Neural cell (in vitro differentiated cells): Measurements from ENCODE around the gene SCN1A. TPM values are rescaled to one million over a fixed set of nuclear protein-coding genes. Genes with fewer than 3 reads are reported as not detected.

Experiments
- H2AFZ ChIP-seq: fragments of 200-600, 300-800 bp; sonication (generic), shearing (Covaris generic); 2 replicates; pipeline ENCODE4 v1.6.0; 2014; ENCODE audit warnings: low read depth, mild to moderate bottlenecking, antibody characterized with exemption, low read length, moderate library complexity
- H3F3A ChIP-seq: fragments of 200-600 bp; shearing (Covaris generic); 2 replicates; pipeline ENCODE4 v1.6.1; 2016; ENCODE audit warnings: mild to moderate bottlenecking, moderate library complexity, mixed read lengths, antibody characterized with exemption, low read length; ENCODE audit not compliant: insufficient read depth, poor library complexity, severe bottlenecking
- H3K27ac ChIP-seq: fragments of 200-600, 300-800 bp; sonication (generic), shearing (Covaris generic); 2 replicates; pipeline ENCODE4 v1.5.1; 2014; ENCODE audit warnings: mild to moderate bottlenecking, low read length, moderate library complexity
- H3K27me3 ChIP-seq: fragments of 300-800, 200-600 bp; sonication (generic), shearing (Covaris generic); 2 replicates; pipeline ENCODE4 v1.6.0; 2014; ENCODE audit warnings: mild to moderate bottlenecking, low read depth, low read length, moderate library complexity; ENCODE audit not compliant: insufficient read depth
- H3K36me3 ChIP-seq: fragments of 300-800, 200-600 bp; sonication (generic), shearing (Covaris generic); 2 replicates; pipeline ENCODE4 v1.5.1; 2014; ENCODE audit warnings: mild to moderate bottlenecking, antibody characterized with exemption, low read length, moderate library complexity; ENCODE audit not compliant: insufficient read depth
- H3K4me2 ChIP-seq: fragments of 300-800, 200-600 bp; sonication (generic), shearing (Covaris generic); 2 replicates; pipeline ENCODE4 v1.6.0; 2014; ENCODE audit warnings: mild to moderate bottlenecking, low read length
- H3K4me3 ChIP-seq: fragments of 300-800, 200-600 bp; sonication (generic), shearing (Covaris generic); 2 replicates; pipeline ENCODE4 v1.5.1; 2014; ENCODE audit warnings: mild to moderate bottlenecking, low read length, moderate library complexity
- H3K79me2 ChIP-seq: fragments of 200-600 bp; shearing (Covaris generic); replicated peaks from 2 replicates; pipeline ENCODE4 v1.6.0; 2014; ENCODE audit warnings: mild to moderate bottlenecking, low read length, moderate library complexity; ENCODE audit not compliant: insufficient read depth
- H3K9ac ChIP-seq: fragments of 300-800, 200-600 bp; sonication (generic), shearing (Covaris generic); 2 replicates; pipeline ENCODE4 v1.6.1; 2016; ENCODE audit warnings: mild to moderate bottlenecking, low read length, mixed read lengths
- H3K9me2 ChIP-seq: fragments of 200-600 bp; shearing (Covaris generic); 2 replicates; pipeline ENCODE4 v1.6.1; 2016; ENCODE audit warnings: mild to moderate bottlenecking, low read length, mixed read lengths; ENCODE audit not compliant: insufficient read depth
- H3K9me3 ChIP-seq: fragments of 200-600, 300-800 bp; sonication (generic), shearing (Covaris generic); 2 replicates; pipeline ENCODE4 v1.6.1; 2016; ENCODE audit warnings: mild to moderate bottlenecking, mixed run types, low read length, moderate library complexity, mixed read lengths
- H4K20me1 ChIP-seq: fragments of 200-600 bp; shearing (Covaris generic); 2 replicates; pipeline ENCODE4 v1.6.1; 2016; ENCODE audit warnings: mild to moderate bottlenecking, mixed run types; ENCODE audit not compliant: insufficient read depth
- CTCF ChIP-seq: fragments of 450-650 bp; IDR thresholded peaks from 2 replicates; pipeline ENCODE4 v1.5.1; 2014; ENCODE audit warnings: antibody characterized with exemption, mild to moderate bottlenecking, moderate library complexity; ENCODE audit not compliant: poor library complexity, severe bottlenecking
- EP300 ChIP-seq: fragments of 450-650 bp; conservative IDR thresholded peaks from 2 replicates; pipeline ENCODE4 v1.6.1; 2014; ENCODE audit warnings: antibody characterized with exemption, mild to moderate bottlenecking, moderate library complexity; ENCODE audit not compliant: poor library complexity, severe bottlenecking
- EZH2 ChIP-seq: fragments of 200-600, 300-800 bp; shearing (Covaris generic), sonication (generic); IDR thresholded peaks from 2 replicates; pipeline ENCODE4 v1.6.1; 2014; ENCODE audit warnings: antibody characterized with exemption, low read length, borderline replicate concordance, mild to moderate bottlenecking; ENCODE audit not compliant: insufficient read depth, poor library complexity, severe bottlenecking
- MXI1 ChIP-seq: fragments of 450-650 bp; conservative IDR thresholded peaks from 2 replicates; pipeline ENCODE4 v1.6.1; 2014; ENCODE audit warnings: antibody characterized with exemption, mild to moderate bottlenecking; ENCODE audit not compliant: poor library complexity, severe bottlenecking
- POLR2AphosphoS5 ChIP-seq: IDR thresholded peaks from 2 replicates; pipeline ENCODE4 v1.6.1; 2012
- RAD21 ChIP-seq: fragments of 450-650 bp; conservative IDR thresholded peaks from 2 replicates; pipeline ENCODE4 v1.6.1; 2014; ENCODE audit warnings: antibody characterized with exemption, mild to moderate bottlenecking, moderate library complexity
- SMC3 ChIP-seq: fragments of 450-650 bp; conservative IDR thresholded peaks from 2 replicates; pipeline ENCODE4 v1.6.1; 2014; ENCODE audit warnings: antibody characterized with exemption, mild to moderate bottlenecking, moderate library complexity; ENCODE audit not compliant: poor library complexity
- TAF1 ChIP-seq: IDR thresholded peaks from 2 replicates; pipeline ENCODE4 v1.6.1; 2012; ENCODE audit warnings: low read depth
- polyA plus RNA-seq: library from polyadenylated mRNA; depleted of rRNA; stranded (reverse); fragments of >200 nt; gene quantifications from 2 replicates; pipeline ENCODE4 v1.2.3, GENCODE V29; 2014
- TF ChIP-seq, protein P1 (sequence below): IDR thresholded peaks from 2 replicates; pipeline ENCODE4 v1.6.1; 2012; ENCODE audit warnings: borderline replicate concordance

SCN1A gene
- polyA plus RNA-seq, 1 donor from 2014 or later, result 1.0 TPM

DNA sequence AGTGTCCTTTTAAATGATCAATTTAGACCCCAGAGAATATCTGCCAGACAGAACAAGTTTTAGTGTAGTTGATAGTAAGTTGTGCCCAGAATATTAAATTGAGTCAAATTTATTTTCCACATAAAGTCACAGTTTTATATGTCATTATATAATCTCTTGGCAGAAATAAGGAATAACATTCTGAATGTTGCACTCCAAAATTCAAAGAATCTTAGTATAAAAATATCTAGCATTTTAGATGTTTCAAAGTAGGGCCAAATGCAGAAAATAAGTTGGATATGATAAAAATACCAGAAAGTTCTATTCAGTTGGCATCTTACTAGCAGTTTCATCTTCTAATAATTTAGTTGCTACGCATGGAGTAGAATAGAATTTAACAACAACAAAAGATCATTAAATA lies 33.5 kb downstream of the SCN1A start:
- TF ChIP-seq TAF1 (no peak), MXI1 (no peak), CTCF (no peak), EP300 (no peak), SMC3 (no peak), EZH2 (no peak), RAD21 (no peak), POLR2AphosphoS5 (no peak)
- TF ChIP-seq, protein P1, sequence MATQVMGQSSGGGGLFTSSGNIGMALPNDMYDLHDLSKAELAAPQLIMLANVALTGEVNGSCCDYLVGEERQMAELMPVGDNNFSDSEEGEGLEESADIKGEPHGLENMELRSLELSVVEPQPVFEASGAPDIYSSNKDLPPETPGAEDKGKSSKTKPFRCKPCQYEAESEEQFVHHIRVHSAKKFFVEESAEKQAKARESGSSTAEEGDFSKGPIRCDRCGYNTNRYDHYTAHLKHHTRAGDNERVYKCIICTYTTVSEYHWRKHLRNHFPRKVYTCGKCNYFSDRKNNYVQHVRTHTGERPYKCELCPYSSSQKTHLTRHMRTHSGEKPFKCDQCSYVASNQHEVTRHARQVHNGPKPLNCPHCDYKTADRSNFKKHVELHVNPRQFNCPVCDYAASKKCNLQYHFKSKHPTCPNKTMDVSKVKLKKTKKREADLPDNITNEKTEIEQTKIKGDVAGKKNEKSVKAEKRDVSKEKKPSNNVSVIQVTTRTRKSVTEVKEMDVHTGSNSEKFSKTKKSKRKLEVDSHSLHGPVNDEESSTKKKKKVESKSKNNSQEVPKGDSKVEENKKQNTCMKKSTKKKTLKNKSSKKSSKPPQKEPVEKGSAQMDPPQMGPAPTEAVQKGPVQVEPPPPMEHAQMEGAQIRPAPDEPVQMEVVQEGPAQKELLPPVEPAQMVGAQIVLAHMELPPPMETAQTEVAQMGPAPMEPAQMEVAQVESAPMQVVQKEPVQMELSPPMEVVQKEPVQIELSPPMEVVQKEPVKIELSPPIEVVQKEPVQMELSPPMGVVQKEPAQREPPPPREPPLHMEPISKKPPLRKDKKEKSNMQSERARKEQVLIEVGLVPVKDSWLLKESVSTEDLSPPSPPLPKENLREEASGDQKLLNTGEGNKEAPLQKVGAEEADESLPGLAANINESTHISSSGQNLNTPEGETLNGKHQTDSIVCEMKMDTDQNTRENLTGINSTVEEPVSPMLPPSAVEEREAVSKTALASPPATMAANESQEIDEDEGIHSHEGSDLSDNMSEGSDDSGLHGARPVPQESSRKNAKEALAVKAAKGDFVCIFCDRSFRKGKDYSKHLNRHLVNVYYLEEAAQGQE, result no peak
- H3K27ac ChIP-seq, result no peak overlapping the region
- H3K79me2 ChIP-seq, result no peaks in the 10 kb centered on the region
- H3F3A ChIP-seq, result no peaks in the 10 kb centered on the region
- no peaks in the 10 kb centered on the region for H3K9me2 ChIP-seq
- H3K36me3 ChIP-seq, result no peaks in the 10 kb centered on the region
- no peaks in the 10 kb centered on the region for H4K20me1 ChIP-seq
- H2AFZ ChIP-seq, result no peak overlapping the region
- no peaks in the 10 kb centered on the region for H3K9me3 ChIP-seq
- no peak overlapping the region for H3K9ac ChIP-seq
- no peak overlapping the region for H3K4me3 ChIP-seq
- H3K27me3 ChIP-seq, result no peaks in the 10 kb centered on the region
- H3K4me2 ChIP-seq, result no peak overlapping the region

- H3K27ac ChIP-seq, result no peak overlapping the region
- H3F3A ChIP-seq, result no peaks in the 10 kb centered on the region
- H2AFZ ChIP-seq, result no peak overlapping the region
- H3K79me2 ChIP-seq, result no peaks in the 10 kb centered on the region
- H3K36me3 ChIP-seq, result no peaks in the 10 kb centered on the region
- no peaks in the 10 kb centered on the region for H3K27me3 ChIP-seq
- H3K9me2 ChIP-seq, result no peaks in the 10 kb centered on the region
- TF ChIP-seq TAF1 (no peak), EP300 (no peak), POLR2AphosphoS5 (no peak), SMC3 (no peak), MXI1 (no peak), RAD21 (no peak), CTCF (no peak), EZH2 (no peak)
- TF ChIP-seq, protein P1, result no peak
- no peak overlapping the region for H3K4me3 ChIP-seq
- H3K9me3 ChIP-seq, result no peaks in the 10 kb centered on the region
- no peak overlapping the region for H3K9ac ChIP-seq
- no peak overlapping the region for H3K4me2 ChIP-seq
- H4K20me1 ChIP-seq, result no peaks in the 10 kb centered on the region
Observed at GRCh38 chr2:166092889-166093288, 34.9 kb downstream of the SCN1A start.
